Fibroblast of the aortic adventitia (primary cell): ENCODE results near the gene SLC66A3. TPM values are rescaled to one million over a fixed set of nuclear protein-coding genes. Genes with fewer than 3 reads are reported as not detected.
A peak's percentile ranks its signal among the peaks of the same experiment; 100 is the strongest.

Experiments
- DNase-seq: peaks from one replicate; pipeline ENCODE4 v3.0.0-alpha.2; 2010; ENCODE audit warnings: low read depth
- H3K4me3 ChIP-seq: 2 replicates; pipeline ENCODE4 v1.5.1; 2011; ENCODE audit warnings: low read depth, mild to moderate bottlenecking, control low read depth, low read length, moderate library complexity
- total RNA-seq: library from RNA; depleted of rRNA; stranded (reverse); fragments of >200 nt; gene quantifications from 2 replicates; pipeline ENCODE4 v1.2.3, GENCODE V29; 2012; ENCODE audit warnings: low replicate concordance
- TF ChIP-seq, protein P1 (sequence below): IDR thresholded peaks from 2 replicates; pipeline ENCODE4 v1.5.1; 2011; ENCODE audit warnings: mild to moderate bottlenecking, low read length, control low read depth, inconsistent platforms; ENCODE audit not compliant: insufficient read depth

The SLC66A3 gene
- total RNA-seq, 1 donor, result 48.2 TPM

DNA sequence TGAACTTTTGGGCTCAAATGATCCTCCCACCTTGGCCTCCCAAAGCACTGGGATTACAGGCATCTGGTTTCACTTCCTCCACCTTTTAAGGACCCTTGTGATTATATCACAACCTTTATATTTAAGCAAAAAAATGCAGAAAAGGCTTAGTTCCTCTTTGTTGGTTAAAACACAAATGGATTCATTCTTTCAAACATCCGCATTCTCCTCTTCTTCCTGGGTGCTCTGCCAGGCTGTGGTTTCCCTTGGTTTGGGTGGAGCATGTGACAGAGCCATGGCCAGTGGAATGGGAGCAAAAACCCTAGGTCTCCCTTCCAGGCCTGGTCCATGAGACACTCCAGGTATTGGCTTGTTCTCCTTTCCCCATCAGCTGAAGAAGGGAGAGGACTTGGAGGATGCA, 9.9 kb upstream of the SLC66A3 start:
- no peak for DNase-seq
- H3K4me3 ChIP-seq, result no peak overlapping the region
- TF ChIP-seq, protein P1, sequence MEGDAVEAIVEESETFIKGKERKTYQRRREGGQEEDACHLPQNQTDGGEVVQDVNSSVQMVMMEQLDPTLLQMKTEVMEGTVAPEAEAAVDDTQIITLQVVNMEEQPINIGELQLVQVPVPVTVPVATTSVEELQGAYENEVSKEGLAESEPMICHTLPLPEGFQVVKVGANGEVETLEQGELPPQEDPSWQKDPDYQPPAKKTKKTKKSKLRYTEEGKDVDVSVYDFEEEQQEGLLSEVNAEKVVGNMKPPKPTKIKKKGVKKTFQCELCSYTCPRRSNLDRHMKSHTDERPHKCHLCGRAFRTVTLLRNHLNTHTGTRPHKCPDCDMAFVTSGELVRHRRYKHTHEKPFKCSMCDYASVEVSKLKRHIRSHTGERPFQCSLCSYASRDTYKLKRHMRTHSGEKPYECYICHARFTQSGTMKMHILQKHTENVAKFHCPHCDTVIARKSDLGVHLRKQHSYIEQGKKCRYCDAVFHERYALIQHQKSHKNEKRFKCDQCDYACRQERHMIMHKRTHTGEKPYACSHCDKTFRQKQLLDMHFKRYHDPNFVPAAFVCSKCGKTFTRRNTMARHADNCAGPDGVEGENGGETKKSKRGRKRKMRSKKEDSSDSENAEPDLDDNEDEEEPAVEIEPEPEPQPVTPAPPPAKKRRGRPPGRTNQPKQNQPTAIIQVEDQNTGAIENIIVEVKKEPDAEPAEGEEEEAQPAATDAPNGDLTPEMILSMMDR, result no peak

DNA sequence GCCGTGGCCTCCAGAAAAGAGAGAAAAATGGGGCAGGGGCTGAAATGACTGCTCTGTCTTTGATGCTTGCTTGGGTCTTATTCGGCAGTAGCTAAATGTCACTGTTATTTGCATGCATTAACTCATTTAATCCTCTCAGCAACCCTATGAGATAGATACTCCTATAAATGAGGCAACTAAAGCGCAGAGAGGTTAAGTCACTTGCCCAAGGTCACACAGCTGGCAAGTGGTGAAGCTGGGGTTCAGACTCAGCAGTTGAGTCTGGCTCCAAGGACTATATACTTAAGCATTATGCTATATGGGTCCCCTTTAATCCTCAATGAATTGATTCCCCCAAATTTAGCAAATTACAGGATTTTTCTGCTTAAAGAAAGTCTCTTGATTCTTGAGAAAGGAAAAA, 9.2 kb upstream of the SLC66A3 start:
- DNase-seq, result no peak
- no peak overlapping the region for H3K4me3 ChIP-seq
- TF ChIP-seq, protein P1, result no peak

DNA sequence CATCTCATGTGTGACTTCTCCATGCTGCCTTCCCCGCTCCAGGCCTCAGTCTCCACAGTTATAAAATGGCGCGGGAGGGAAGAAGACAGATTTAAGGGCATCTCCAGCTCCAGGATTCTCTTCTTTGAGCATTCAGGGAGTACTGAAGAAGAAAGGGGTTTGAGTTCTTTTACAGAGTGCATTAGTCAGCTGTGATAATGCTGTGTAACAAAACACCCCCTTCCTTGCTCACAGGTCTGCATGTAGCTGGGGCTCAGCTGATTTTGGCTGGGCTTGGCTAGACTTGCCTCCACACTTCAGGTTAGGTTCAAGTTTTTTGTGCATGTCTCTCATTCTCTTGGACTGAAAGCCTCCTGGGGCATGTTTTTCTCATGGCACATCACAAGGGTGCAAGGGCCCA, 8.0 kb upstream of the SLC66A3 start:
- H3K4me3 ChIP-seq, result no peak overlapping the region
- no peak for DNase-seq
- TF ChIP-seq, protein P1, result no peak

DNA sequence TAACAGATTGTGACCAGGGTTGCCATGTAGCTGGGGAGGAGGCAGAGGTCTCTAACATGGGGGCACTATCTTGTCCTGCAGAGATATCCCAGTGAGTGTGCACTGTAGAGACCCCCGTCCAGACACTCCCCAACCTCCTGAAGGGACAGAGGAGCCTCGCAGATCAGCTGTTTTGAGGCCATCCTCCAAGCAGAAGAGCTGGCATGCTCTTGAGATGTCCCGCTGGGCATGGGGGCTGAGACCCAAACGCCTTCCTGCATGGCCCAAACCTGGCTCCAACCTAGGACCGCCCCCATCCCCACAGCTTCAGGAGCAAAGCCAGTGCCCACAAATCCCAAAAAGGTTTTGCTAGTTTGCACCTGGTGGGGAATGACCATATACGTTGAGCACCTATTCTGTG, 2.7 kb upstream of the SLC66A3 start:
- no peak for DNase-seq
- no peak overlapping the region for H3K4me3 ChIP-seq
- TF ChIP-seq, protein P1, result no peak

DNA sequence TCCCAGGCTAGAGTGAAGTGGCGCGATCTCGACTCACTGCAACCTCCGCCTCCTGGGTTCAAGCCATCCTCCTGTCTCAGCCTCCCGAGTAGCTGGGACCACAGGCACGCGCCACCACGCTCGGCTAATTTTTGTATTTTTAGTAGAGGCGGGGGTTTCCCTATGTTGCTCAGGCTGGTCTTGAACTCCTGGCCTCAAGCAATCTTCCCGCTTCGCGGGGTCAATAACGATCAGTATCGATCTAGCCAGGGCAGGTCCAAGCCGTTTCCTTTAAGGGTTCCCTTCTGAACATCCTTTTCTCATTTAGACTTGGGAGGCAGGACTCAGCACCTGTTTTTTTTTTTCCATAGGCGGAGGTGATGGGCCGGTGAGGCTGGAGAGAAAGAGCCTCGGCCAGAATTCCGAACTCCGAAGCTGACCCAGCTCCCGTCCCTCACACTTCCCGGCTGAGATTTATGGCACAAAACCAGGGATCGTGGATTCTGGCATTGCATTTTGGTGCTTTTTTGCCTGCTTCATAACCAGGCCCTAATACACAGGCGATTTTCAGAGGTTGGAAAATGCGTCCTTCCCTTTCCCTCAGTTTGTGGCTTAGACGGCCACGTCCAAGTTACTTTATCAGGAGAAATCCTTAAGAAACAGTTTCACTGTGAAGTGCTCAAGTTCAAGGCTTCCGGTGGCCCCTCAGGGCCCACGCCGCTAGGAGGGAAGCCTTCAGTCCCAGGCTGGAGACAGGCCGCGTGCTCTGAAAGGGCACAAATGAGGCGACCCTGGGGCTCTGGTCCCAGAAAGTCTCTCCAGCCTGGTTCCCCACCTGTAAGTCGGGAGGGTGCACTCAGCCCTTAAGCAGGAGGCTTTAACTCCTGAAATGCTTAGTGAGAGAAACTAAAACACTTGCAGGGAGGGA, 998 bp upstream of the SLC66A3 start:
- H3K4me3 ChIP-seq, result peak overlapping the region; percentile 60
- DNase-seq, result no peak
- TF ChIP-seq, protein P1, result no peak

DNA sequence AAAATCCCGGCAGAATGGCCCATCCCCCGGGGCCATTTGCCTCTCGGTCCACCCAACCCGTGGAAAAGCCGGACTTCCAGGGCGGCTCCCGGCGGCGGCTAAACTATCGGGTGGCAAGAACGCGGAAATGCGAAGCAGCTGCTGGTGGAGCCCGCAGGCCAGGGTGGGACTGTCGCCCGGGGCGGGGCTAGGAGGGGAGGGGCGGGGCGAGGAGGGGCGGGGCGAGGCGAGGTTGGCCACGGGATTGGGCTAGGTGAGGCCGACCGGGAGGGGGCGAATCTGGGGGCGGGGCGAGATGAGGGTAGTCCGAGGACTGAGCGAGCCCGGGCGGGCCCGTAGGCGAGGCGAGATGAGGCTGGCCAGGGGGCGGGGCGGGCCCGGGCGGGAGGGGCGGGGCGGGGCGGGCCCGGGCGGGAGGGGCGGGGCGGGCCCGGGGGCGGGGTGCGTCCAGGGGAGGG, 315 bp upstream of the SLC66A3 start:
- peak overlapping the region; percentile 60 for H3K4me3 ChIP-seq
- TF ChIP-seq, protein P1, result no peak
- DNase-seq, result peak; percentile 94
